DLD1 (cell line): ENCODE measurements around the gene KANTR.

Experiments
- in situ Hi-C: cut with HindIII; loops from 2 replicates; pipeline ENCODE4 v1.10.0; 2017; ENCODE audit warnings: low sequenced_read_pairs

Gene KANTR, protein sequence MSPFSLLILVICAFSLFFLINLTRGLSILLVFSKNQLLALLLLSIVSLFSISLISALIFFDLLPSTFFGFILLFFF

DNA sequence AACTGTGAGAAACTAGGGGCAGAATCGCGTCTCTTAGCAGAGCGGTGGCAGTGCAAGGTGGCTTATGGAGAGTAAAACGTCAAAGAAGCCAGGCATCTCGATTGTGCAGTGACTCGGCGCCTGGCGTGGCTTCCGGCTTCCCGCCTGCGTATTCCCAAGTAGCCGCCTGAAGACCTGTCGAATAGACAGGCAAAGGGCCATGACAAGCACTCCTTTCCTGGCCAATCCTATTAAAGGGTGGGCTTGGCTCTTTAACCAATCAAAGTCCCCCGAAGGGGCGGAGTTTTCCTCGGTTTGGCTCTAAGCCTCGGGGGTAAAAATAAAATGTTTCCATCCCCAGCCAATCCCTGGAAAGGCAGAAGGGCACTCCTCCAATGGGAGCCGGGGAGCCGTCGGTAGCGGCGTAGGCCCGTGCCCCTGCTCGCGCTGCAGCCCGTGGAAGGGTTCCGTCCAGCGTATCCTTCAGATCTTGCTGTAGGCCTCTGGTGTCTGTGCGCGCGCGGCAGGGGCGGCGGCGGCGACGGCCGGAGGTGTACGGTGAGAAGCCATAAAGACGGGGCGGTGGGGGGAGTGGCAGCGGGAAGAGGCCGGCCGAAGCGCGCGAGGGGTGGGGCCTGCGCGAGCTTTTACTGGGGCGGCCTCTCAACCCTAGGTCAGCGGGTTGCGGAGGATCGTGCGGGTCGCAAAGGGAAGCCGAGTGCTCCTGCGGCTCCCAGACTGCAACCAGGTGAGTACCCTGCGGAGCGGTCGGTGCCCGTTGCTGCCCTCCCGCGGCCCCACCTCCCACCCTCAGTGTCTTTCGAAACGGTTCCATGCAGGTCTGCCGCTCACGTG, at the start of gene KANTR:
TSS of gene KANTR (plus strand) at position 395 of the 834 bp plus-strand sequence. CDS start 30,131 bp downstream, outside the sequence.
- in situ Hi-C loops = no loop called here

DNA sequence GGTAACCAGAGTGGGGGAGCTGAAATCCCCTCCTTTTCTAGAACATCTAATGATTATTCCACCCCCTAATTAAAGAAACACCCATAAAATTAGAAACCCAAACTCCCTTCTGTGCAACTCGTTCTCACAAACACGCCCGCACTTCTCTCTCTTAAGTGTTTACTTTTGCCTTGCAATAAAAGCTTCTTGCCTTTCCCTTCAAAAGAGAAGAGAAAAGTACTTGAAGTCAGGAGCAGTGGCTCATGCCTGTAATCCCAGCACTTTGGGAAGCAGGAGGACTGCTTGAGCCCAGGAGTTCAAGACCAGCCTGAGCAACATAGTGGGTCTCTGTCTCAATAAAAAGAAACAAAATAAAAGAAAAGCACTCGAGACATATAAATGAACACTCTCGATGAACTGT, 48.9 kb upstream of the KANTR start:
- in situ Hi-C loops = no loop called here

DNA sequence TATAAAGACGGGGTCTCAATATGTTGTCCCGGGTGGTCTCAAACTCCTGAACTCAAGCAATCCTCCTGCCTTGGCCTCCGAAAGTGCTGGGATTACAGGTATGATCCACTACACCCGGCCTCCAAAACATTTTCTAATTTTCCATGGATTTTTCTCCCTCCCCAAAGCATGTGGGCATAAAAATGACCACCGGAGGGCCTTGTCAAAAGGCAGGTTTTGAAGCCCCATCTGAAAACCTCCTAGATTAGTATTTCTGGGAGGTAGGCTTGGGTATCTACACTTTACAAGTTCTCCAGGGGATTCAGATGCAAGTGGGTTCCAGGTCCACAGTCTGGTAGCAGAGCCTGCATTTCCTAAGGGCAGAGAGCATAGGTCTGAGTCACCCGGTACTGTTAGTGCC, 46.7 kb upstream of the KANTR start:
- in situ Hi-C loops = no loop called here

DNA sequence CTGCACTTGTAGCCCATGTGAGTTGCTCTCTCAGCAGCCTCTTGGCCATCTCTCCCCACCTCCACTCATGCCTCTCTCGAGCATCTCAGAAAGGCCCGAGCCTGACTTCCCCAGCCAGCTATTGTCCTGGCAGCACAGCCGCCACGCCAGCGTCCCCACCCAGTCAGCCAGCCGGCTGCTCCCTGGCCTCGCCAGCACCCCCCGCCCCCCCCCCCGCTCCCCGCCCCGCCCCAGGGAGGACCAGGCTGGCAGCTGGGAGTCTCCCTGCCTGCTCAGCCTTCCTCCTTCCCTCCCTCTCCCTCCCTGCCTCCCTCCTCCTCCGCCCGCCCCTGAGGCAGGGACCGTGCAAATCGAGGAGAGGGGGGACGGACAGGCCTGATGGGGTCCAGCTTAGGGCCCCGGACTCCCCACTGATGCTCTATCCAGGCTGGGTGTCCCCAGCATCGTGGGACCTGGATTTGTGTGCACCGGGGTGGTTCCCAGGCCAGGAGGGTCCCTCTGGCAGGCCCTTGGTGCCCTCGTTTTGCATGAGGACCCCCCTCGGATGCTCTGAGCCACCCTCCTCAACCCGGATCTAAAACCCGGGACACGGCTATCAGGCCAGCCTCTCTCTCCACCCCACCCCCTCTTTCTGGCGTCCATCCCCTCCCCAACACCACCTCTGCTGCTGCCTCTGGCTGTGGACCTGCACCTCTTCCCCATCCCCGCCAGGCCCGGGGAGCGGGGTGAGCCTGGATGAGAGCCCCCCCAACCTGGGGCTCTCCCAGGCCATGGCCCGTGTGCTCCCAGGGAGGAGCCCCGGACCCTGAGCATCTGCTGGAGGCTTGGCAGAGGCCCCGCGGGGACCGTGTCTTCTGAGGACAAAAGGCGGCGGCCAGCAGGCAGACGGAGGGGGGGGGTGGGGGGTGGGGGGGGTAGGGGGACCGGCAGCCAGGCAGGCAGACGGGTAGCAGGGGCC, 45.5 kb upstream of the KANTR start, which contains the start of gene GPR173:
TSS of gene GPR173 (plus strand) at position 621 of the 958 bp plus-strand sequence. CDS start 27,833 bp downstream, outside the sequence.
- in situ Hi-C loops = no loop called here

DNA sequence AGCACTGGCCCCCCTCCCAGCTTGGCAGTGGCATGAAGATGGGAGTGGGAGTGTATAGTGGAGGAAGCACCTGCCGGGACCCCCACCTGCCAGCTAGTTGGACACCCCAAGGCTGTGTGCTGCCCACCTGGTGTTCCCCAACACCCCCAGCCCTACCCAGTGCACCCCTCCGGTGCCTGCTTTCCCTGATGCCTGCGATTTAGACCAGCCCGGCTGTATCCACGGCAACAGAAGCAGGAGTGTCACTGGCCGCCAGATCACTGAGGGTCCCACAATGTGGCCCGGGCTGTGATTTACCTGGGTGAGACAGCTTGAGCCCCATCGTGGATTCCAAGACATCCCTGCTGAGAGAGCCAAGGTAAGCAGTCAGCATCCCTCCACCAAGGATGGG, 44.8 kb upstream of the KANTR start:
- in situ Hi-C loops = no loop called here

DNA sequence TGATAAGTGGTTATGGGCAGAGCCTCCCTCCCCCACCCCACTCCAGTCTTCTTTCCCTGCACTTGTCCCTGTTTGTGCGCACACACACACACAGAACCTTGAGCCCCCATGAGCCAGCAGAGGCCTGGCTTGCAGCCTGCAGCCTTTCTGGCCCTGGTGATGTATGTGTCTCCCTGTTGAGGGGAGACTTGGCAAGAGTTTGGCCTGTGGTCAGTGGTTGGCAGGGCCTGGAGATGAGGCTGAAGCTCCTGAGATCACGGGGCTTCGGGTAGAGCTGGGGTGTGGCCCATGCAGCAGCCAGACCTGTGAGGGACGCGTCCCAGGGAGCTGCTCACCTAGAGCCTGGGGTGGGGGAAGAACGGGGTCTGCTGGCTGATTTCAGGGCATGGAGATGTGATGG, 43.1 kb upstream of the KANTR start:
- in situ Hi-C loops = no loop called here

DNA sequence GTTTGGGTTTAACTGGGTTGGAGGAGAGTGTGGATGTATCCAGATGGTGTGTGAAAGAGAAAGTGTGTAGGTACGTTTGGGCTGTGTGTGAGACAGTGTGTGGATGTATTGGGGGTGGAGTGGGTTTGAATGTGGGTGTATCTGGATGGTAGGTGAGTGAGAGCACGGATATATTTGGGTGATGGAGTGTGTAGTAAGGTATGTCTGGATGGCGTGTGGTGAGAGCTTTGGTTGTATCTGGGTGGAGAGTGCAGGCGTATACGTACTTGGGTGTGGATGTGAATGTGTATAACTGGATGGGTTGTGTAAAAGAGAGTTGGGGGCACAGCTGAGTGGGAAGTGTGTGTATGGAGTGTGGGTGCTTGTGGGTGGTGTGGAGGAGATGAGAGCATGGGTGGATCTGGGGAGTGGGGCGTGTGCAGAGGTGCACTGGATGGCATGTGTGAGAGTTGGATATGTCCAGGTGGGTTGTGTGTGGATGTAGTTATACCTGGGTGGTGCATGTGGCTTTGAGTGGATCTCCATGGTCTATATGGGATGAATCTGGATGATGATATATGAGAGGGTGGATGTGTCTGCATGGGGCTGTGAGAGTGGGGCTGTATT, 38.6 kb upstream of the KANTR start:
- in situ Hi-C loops = no loop called here

DNA sequence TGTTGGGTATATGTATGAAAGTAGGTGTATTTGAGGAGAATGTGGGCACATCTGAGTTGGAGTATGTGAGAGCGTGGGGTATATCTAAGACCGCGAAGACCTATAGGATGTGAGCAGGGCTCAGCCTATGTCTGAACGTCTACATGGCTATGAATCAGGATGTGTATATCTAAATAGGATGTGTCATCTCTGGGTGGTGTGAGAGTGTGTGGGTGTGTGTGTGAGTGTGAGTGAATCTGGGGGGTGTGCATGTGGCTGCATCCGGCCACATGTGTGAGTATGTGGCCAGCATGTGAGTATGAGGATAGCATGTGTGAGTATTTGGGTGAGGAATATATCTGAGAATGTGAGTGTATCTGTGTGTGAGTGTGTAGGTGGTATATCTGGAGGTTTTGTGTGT, 37.6 kb upstream of the KANTR start:
- in situ Hi-C loops = no loop called here

DNA sequence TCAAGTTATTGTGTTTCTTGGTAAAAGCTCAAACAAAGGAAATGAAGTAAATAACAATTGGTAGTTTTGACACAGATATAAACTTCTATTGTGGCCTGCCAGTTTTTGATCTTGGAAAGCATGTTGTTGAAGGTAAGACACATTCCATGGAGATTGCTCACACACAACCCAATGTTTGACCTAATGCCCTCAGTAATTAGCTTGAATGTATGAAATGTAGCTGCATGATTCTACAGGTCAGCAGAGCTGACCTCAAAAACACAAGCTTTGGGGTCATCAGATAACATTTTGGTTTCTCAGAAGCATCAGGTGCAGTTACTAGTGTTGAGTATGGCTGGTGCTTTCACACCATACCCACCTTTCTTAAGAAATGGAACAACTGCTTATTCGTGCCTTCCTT, 28.8 kb upstream of the KANTR start:
- in situ Hi-C loops = no loop called here

DNA sequence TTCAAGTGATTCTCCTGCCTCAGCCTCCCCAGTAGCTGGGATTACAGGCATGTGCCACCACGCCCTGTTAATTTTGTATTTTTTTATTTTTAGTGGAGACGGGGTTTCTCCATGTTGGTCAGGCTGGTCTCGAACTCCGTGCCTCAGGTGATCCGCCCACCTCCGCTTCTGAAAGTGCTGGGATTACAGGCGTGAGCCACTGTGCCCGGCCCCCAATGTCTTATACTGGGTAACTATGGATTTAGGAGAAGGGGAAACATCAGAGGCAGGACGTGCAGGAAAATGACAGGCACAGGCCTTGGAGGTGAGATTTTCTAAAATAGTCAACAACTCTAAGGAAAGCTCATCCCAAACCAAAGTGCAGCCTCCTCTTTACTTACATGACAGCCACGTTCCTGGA, 22.9 kb upstream of the KANTR start:
- in situ Hi-C loops = no loop called here

DNA sequence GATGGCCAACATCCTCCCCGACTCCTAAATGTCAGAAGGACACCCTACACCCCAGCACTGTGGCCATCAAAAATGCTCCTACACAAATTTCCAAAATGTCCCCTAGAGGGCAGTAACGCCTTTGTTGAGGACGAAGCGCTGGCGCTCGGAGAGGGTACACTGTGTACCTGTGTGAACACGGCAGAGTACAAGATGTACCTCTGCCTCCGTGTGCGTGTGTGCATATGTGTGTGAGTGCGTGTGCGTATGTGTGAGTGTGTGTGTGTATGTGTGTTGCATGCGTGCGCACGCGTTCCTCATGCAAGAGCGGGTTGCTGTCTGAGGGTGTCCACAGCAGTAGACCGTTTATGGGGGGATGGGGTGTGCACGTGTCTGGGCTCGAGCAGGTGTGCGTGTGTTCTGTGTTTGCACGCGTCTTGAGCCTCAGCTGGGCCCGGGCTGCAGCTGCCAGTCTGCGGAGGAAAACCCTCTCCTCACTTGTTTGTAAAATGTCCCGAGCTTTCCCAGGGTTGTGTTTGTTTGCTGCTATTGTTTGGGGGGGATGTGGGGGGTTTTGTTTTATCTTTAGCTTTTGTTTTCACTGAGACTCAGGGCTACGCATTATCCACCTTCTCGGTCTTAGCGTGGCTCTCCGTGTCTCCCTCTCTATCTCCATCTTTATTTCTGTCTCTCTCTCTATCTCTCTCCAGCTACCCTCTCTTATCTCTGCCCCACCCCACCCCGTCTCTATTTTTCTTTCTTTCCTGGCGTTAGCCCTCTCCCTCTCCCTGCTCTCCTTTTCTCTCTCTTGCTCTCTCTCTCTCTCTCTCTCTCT, 22.1 kb upstream of the KANTR start:
- in situ Hi-C loops = no loop called here

DNA sequence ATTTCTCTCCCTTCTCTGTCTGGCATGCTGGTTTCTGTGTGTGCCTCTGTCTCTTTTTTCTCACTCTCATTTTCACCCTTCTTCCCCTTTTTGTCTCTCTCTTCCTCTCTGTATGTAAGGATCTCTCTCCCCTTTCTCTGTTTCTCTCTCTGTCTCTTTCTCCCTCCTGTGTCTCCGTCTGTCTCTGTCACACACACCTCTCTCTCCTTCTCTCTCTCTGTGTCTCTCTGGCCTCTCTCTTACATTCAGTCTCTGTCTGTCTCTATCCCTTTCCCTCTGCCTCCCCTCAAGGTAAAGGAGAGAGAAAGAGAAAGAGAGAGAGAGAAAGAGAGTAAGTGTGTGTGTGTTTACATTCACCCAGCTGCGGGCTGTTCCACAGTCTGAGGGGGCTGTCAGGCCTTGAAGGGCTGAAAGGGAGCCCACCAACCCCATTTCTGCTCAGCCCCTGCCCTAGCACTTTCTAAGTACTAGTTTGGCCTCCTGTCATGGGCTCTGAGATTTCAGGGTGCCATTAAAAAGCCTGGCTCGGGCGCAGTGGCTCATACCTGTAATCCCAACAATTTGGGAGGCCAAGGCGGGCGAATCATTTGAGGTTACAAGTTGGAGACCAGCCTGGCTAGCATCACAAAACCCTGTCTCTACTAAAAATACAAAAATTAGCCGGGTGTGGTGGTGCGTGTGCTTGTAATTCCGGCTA, 21.4 kb upstream of the KANTR start:
- in situ Hi-C loops = no loop called here

DNA sequence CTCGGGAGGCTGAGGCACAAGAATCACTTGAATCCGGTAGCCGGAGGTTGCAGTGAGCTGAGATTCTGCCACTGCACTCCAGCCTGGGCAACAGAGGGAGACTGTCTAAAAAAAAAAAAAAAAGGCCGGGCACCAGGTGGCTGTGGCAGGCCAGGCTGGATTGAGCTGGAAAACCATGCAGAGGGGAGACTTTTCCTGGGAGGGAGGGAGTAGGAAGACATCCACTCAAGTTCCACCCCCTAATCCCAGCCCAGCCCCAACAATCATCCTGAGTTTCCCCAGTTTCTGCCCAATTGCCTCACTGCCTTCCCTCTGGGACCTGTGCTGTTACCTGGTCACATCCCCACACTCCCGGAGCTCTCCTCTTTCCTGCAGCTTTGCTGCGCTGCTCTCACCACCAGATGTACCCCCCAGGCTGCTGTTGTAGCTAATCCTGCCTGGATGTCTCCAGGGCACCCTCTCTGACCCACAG, 20.8 kb upstream of the KANTR start:
- in situ Hi-C loops = no loop called here

DNA sequence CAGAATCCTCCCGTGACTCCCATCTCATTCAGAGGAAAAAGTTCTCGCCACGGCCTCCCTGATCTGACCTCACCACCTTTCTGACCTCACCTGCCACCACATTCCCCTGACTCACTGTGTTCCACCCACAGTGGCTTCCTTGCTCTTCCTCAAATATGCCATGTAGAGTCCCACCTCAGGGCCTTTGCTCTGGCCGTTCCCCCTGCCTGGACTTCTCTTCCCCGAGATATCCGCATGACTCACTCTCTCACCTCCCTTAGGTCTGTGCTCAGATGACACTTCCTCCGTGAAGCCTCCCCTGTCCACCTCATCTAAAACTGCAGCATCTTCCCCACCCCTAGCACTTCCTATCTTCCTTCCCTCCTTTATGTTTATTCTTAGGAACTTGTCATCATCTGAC, 18.9 kb upstream of the KANTR start:
- in situ Hi-C loops = no loop called here

DNA sequence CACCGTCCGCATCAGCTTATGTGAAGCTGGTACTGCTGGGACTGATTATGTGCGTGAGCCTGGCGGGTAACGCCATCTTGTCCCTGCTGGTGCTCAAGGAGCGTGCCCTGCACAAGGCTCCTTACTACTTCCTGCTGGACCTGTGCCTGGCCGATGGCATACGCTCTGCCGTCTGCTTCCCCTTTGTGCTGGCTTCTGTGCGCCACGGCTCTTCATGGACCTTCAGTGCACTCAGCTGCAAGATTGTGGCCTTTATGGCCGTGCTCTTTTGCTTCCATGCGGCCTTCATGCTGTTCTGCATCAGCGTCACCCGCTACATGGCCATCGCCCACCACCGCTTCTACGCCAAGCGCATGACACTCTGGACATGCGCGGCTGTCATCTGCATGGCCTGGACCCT, 17.3 kb upstream of the KANTR start:
- in situ Hi-C loops = no loop called here

DNA sequence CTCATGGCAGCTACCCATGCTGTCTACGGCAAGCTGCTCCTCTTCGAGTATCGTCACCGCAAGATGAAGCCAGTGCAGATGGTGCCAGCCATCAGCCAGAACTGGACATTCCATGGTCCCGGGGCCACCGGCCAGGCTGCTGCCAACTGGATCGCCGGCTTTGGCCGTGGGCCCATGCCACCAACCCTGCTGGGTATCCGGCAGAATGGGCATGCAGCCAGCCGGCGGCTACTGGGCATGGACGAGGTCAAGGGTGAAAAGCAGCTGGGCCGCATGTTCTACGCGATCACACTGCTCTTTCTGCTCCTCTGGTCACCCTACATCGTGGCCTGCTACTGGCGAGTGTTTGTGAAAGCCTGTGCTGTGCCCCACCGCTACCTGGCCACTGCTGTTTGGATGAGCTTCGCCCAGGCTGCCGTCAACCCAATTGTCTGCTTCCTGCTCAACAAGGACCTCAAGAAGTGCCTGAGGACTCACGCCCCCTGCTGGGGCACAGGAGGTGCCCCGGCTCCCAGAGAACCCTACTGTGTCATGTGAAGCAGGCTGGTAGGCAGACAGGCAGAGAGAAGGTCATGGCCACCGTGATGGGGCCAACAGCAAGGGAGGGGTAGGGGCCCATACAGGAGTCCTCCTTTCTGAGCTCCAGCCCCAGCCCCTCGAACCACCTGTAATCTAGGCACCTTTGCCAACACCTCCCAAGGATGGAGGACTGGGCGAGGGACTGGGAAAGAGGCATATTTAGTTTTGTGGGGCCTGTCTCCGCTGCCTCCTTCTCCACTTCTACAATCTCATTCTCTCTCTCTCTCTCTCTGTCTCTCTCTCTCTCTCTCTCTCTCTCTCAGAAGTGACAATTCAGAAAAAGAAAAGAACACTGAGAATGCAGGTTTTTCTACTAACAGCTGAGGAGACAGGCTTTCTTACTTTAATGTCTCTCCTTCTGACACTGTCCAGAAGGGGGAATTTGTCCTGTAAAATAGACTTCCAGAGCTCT, 16.4 kb upstream of the KANTR start:
- in situ Hi-C loops = no loop called here

DNA sequence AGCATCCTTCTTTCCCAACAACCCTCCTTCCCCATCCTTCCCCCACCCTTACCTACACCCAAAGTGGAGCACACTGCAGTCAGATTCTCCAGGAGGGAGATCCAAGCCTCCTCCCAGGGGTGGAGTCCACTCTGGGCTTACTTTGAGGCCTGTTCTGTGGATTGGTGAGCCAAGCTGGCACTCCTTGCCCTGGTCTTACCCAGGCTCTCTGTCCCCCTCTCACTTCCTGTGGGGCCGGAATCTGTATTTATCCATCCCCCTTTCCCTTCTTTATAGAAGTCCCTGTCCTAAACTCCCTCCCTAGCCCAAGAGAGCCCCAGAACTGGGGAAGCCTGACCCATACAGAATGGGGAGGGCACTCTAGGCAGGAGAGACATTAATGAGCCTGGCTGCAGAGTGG, 15.0 kb upstream of the KANTR start:
- in situ Hi-C loops = no loop called here
